GDM1 (cell line): ENCODE measurements around the gene DCTPP1.
"Not testable (repeated sequence)": the region's sequence is repeated elsewhere in the genome, so short reads cannot be mapped to it uniquely, and the experiment has no call there.

Experiments
- DNase-seq: peaks from one replicate; lab custom pipeline; 2025; lab: John Stamatoyannopoulos, UW

The DCTPP1 gene

DNA sequence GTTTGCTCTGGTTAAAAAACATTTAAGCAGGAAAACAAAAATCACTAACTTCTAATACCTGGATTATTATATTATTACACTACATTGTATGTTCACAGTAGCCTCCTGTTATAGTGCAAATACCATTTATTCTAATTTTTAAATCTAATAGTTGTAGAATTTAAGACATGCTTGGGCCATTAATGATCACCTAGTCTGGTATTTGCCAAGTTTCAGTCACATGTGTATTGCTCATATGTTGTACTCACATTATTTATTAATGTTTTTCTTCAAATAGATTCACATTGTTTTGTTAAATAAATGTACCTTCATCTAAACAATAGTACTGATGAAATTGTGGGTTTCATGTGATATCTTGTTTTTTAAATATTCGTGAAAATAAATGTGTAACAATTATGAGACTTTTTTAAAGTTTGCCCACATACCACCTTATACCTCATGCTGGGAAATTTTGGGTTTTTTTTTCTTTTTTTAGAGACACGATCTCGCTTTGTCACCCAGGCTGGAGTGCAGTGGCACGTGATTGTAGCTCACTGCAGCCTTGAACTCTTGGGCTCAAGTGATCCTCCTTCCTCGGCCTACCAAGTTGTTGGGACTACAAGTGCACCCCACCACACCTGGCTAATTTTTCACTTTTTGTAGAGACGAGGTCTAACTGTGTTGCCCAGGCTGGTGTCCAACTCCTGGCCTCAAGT is 16.6 kb downstream of the DCTPP1 start:
- no peak for DNase-seq

DNA sequence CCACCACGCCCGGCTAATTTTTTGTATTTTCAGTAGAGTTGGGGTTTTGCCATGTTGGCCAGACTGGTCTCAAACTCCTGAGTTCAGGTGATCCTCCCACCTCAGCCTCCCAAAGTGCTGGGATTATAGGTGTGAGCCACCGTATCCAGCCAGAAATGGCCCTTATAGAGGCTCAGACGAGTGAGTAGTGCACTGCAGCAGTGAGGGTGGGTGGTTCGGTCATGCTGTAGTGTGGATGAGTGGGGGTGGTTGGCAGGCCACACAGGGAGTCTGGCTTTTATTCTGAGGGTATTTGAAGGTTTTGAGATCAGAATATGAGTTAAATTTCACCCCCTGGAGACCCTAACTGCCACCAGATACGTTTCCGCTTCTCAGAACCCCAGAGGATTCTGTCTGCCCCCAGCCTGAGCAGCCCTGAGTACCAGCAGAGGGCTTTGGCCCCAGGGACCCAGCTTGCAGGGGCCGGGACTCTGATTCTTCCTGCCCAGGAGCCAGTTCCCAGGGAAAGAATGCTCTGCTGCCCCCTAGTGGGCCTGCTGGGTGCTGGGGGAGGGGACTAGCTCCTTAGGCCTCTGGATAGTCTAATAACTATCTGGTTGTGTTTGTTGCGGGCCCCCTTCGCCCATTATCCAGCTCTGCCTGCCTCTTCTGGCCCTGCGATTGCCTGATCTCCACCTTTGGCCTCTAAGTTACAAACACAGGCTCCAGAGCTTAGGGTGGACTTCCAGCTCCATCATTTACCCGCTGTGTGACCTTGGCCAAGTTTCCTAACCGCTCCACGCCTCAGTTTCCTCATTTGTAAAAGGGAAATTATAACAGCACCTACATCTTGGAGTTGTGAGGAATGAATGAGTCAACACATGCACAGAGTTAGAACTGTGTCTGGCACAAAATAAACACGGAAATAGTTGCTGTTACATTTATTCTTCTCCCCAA is 20.4 kb downstream of the DCTPP1 start:
- DNase-seq: peak; percentile 77

DNA sequence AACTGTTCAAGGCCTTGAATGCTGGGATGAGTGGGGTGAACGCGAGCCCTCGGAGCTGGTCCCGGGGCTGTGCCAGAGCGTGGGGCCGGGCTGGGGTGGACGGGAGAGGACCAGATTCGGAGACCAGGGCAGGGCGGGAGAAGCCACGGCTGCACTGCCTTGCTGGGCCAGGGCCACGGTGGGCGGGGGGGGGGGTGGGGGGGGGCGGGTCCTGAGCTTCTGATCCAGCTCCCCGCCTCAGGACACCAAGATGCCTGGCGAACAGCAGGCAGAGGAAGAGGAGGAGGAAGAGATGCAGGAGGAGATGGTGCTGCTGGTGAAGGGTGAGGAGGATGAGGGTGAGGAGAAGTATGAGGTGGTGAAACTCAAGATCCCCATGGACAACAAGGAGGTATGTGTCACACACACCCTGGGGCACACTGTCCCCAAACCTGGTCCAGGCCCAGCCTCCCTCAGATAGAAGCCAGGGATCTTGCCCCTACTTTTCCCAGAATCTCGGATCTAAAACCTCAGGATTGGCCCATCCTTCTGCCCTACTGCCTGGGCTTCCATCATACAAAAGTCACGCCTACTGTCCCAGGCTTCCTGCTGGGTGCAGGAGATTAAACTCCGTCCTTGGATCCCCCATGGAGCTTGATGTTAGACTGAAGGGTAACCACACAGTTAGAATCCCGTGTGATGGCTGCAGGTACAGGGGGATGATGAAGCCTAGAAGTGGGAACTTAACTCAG is 21.9 kb downstream of the DCTPP1 start:
- no peak for DNase-seq

DNA sequence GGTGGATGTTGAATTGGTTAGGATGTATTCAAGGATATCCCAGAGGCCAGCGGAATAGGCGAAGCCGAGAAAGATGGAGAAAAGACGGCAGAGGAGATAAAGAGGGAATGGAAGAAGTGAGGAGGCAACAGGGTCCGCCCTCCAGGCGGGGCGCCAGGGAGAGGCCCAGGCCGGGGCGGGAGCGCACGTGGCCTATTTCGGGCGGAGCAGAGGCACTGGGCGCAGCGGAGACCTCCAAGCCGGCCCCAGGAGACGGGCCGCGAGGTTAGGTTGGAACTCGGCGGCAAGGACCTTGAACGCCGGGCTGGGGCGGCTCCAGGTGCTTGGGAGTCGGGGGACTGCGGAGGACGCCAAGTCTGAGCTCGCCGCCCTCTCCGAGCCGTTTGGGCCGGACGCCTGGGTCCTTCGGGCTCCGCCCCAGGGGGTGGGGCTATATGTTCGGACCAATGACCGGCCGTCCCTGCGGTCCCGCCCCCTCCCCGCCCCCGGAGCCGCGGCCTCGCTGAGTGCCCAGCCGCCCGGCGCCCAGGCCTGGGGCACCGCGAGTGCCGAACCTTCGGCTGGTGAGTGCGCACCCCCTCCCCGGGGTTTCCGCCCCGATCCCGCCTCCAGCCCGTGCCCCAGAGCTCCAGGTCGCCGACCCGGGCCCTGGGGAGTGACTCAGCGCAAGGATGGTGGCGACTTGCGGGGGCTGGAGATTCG is 22.6 kb downstream of the DCTPP1 start, which contains the start of gene ZNF771:
Gene ZNF771, plus strand, starts transcription at position 505 of the 702 bp plus-strand sequence. CDS start 448 bp downstream, outside the sequence.
- DNase-seq: peak; percentile 80

DNA sequence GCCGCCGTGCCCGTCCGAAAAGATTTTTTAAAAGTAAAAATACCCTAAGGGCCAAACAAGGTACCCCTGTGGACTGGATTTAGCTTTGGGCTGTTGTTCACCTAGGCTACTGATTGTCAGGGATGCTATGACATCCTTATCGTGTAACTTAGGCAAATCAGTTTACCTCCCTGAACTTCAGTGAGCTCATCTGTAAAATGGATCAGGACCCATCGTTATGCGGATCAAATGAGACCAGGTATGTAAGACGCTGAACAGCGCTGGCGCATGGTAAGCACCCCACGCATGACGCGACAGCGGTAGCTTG is 23.1 kb downstream of the DCTPP1 start:
- no peak for DNase-seq

DNA sequence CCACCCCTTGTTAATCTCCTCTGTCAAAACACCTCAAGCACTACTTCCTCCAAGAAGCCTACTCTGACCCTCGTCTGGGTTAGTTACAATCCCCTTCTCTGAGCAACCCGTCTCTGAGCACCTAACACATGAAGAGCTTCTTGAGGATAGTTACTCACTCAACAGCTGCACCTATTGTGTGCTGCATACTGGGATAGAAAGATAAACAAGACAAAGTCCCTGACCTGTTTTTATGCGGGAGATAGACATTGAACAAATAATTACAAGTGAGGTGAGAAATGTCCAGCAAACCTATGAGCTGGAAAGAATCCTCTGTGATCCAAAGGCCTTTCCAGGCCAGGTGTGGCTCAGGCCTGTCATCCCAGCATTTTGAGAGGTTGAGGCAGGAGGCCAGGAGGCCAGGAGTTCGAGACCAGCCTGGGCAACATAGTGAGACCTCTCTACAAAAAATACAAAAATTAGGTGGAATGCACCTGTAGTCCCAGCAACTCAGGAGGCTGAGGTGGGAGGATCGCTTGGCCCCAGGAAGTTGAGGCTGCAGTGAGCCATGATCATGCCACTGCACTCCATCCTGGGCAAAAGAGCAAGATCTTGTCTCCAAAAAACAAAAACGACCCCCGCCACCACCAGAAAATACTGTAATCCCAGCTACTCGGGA is 27.9 kb downstream of the DCTPP1 start:
- DNase-seq: no peak

DNA sequence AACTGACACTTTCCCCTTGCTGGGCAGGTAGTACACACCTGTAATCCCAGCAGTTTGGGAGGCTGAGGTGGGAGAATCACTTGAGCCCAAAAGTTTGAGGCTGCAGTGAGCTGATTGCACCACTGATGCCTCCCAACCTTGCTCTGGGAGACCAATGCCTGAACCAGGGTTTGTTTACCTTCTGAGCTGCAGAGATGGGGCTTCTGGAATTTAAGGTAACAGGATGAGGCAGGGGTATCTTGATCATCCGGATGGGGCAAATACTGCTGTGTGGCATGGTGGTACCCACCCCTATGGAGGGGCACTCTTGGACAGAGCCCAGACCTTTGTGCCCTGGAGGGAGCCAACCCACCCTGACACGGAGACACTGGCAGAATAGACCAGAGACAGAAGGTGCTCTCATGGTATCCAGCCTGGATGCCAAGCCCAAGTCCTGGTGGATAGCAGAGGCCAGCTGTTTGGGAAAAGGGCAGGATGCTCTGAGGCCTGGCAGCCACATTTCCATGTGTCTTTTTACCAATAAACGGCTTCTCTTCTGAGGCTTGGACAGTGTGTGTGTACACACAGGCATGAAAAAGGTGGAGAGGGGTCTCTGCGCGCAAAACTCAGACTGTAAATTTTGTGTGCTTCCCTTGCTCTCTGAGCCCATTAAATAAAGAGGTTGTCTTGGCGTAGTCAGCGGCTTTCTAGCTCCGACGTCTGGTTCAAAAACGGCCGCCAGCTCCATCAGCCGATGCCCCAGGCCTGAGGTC is 30.2 kb downstream of the DCTPP1 start:
- no peak for DNase-seq

DNA sequence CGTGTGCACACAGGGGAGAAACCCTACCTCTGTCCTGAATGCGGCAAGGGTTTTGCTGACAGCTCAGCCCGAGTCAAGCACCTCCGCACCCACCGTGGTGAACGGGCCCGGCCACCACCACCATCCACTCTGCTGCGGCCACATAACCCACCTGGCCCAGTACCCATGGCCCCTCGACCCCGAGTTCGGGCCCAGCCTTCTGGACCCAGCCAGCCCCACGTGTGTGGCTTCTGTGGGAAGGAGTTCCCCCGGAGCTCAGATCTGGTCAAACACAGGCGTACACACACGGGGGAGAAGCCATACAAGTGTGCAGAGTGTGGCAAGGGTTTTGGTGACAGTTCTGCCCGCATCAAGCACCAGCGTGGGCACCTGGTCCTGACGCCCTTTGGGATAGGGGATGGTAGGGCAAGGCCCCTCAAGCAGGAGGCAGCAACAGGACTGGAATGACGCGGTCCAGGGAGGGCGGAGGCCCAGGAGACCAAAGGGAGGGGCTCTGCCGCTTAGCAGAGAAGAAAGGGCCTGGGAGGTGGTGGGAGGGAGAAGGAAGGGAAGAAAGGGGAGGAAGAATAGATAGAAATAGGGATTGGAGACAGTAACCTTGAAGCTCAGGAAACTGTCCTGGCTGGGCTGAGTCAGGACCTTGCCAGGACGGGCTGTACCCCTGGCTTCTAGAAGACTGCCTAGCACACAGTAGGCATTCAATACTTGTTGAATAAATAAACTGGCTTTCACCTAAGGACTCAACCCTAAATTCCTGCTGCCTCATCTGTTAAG is 31.0 kb downstream of the DCTPP1 start:
- no peak for DNase-seq

DNA sequence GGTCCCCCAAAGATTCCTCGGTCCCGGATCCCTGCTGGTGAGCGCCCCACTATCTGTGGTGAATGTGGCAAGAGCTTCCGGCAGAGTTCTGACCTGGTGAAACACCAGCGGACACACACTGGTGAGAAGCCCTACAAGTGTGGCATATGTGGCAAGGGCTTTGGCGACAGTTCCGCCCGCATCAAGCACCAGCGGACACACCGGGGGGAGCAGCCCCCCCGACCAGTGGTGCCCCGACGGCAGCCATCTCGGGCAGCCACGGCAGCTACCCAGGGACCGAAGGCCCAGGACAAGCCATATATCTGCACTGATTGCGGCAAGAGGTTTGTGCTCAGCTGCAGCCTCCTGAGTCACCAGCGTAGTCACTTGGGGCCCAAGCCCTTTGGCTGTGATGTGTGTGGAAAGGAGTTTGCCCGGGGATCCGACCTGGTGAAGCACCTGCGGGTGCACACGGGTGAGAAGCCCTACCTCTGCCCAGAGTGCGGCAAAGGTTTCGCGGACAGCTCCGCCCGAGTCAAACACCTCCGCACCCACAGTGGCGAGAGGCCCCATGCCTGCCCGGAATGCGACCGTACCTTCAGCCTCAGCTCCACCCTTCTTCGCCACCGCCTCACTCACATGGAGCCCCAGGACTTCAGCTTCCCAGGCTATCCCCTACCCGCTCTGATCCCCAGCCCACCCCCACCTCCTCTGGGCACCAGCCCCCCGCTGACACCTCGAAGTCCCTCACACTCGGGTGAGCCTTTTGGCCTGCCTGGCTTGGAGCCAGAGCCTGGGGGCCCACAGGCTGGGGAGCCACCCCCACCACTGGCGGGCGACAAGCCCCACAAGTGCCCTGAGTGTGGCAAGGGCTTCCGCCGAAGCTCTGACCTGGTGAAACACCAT is 31.8 kb downstream of the DCTPP1 start:
- no peak for DNase-seq

DNA sequence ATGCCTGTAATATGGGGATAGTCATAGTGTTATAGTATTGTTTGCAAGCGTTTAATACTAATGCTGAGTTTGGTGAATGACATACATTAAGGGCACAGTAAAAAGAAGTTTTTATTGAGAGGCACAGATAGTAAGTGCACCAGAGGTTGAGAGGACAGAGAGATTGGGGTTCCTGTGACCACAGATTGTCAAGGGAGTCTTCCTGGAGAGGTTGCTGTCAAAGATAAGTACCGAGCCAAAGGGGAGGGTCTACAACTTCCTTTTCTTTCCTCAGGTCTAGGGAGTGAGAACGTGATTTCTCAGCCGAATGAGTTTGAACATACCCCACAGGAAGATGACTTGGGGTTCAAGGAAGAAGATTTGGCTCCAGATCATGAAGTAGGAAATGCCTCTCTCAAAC is 32.8 kb downstream of the DCTPP1 start:
- DNase-seq: no peak

DNA sequence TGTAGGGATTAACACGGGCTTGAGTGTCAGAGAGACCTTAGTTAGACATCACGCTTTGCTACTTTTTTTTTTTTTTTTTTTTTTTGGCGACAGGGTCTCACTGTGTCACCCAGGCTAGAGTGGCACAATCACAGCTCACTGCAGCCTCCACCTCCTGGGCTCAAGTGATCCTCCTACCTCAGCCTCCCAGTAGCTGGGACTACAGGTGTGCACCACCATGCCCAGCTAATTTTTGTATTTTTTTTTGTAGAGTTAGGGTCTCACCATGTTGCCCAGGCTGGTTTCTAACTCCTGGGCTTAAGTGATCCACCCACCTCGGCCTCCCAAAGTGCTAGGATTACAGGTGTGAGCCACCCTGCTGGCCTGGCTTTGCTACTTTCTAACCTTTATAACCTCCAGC is 33.2 kb downstream of the DCTPP1 start:
- not testable (repeated sequence) for DNase-seq

DNA sequence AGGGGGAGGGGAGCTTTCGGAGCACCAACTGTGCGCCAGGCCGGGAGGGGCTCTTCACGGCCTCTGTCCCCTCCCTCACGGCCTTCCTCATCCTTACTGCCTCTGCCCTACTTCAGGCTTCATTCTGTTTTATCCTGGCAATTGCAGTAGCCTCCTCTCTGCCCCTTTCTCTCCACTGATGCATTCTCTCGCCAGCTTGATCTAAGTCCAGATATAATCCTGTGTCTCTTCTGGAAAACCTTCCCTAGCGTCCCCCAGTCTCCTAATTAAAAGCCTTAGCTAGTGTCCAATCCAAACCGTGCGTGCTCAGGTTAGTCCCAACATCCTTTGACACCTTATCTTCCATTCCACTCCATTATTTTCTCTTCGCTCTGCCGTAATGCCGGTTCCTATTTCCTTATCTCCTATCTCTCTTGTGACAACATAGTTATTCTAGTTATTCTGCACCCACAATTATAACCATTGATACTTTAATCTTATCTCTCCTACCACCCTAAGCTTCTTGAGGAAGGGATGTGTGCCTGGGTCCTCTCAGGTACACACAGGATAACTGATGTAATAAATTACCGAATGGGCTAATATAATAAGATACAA is 33.7 kb downstream of the DCTPP1 start:
- no peak for DNase-seq

DNA sequence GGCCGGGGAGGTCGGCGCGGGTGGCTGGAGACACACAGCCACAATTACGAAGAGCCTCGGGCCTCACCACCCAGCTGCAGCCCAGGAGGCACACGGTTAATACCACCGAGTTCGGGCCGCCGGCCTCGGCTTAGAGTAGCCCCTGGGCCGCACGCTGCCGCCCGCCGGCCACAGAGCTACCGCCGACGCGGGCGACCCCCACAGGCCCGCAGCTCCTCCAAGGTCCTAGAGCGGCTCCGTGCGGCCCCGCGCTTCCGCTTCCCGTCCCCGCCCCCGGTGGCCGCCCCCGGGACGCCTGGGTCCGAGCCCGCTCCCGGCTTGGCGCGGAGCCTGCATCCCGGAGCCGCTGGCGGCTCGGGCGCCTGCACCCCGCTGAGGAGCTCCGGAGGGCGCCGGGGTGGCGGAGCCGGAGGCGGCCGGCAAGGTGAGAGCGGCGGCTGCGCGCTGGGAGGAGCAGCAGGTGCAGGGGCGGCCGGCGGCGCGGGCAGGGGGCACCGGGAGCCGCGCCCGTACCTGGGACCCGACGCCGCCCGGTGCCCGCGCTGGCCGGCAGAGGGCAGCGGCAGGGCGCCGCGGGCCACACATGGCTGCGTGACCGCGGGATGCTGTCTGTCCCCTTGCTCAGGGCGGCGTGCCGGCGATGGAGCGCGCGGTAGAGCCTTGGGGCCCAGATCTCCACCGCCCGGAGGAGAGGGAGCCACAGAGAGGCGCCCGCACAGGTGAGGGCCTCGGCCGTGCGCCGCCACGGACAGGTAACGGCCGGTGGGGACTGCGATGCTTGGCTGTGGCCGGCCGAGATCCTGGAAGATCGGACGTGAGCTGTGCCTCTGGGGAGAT is 34.5 kb downstream of the DCTPP1 start, which contains the start of gene ZNF48:
Gene ZNF48, plus strand, starts transcription at position 266 of the 837 bp plus-strand sequence. Its CDS starts 375 bp downstream, at position 641.
- DNase-seq: peak; percentile 91

DNA sequence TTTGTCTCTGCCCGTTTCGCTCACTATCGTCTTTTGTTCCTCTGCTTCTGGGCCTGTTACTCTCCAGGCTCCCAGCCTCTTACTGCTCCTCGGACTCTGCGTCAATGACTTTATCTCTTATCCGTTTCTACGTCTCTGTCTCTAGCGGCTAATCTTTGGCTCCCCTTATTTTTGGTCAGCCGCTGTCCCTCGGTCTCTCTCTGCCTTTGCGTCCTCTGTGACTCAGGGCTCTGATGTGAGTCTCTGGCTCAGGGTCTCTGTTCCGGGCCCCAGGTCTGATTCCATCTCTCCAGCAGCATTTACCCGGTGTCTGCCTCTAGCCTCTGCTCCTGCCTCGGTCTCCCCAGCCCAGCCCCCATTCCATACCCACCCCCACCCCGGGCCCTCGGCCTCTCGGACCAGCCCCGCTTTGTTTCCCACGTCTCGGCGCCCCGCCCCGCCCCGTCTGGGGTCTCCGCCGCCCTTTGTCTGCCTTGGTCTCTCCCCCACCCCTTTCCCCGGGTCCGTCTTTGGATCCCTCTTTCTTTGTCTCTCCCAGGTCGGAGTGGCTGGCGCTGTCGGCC is 35.2 kb downstream of the DCTPP1 start:
- DNase-seq: no peak

DNA sequence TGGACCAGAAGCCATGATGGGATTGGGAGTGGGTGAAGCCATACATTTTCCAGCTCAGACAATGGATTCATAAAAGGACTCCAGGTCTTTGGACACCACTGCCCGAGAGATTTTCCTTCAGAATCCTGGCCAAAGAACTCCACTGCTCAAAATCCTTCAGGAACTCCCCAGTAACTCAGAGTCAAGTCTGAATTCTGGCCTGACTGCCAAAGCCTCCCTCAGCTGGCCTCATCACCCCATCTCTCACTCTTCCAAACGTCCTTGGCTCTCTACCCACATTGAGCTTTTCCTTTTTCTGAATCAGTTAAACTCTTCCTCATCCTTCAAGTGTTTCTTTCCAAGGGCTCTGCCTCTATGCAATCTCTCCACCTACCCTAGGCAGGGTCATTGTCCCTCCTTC is 46.3 kb downstream of the DCTPP1 start:
- no peak for DNase-seq

DNA sequence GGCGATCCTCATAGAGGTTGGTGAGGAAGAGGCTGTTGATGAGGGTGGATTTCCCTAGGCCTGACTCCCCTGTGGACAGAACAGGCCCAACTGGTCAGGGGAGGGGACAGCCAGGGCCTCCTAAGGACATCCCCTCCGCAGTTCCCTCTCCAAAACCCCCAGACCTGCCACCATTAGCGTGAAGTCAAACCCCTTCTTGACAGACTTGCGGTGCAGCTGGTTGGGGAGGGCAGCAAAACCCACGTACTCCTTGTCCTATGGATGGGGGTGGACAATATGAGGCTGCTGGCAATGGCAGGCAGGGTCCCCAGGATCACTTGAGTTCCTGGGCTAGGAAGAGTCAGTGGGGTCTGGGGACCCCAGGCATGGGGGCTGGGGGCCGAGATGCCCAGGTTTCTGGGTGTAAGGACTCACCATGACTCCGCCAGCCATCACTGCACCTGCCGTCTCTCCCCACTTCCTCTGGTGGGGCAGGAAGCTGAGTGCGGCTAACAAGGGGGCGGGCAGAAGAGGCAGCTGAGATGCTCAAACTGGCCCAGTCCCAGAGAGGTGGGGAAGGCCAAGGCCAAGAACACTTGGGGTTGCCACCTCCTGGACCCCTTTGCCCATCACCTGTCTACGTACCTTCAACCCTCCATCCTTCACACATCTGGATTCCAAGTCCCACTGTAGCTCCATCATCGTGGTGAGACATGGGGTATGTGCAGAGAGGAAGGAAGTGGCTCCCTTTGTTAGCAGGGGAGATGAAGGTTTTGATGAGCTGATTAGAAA is 47.5 kb downstream of the DCTPP1 start, which contains the start of gene SEPTIN1:
Gene SEPTIN1, minus strand, starts transcription at position 451 of the 771 bp plus-strand sequence. Its CDS starts 19 bp downstream, at position 432.
- DNase-seq: peak; percentile 26
